Hematopoietic multipotent progenitor cell treated with erythropoietin and hydrocortisone succinate and interleukin-3 and kit ligand, for 4 days (in vitro differentiated cells): ENCODE measurements around the gene PAQR7.

ENCODE experiments used
- DNase-seq: peaks from one replicate; pipeline ENCODE4 v3.0.0-alpha.2; 2015

Gene PAQR7

DNA sequence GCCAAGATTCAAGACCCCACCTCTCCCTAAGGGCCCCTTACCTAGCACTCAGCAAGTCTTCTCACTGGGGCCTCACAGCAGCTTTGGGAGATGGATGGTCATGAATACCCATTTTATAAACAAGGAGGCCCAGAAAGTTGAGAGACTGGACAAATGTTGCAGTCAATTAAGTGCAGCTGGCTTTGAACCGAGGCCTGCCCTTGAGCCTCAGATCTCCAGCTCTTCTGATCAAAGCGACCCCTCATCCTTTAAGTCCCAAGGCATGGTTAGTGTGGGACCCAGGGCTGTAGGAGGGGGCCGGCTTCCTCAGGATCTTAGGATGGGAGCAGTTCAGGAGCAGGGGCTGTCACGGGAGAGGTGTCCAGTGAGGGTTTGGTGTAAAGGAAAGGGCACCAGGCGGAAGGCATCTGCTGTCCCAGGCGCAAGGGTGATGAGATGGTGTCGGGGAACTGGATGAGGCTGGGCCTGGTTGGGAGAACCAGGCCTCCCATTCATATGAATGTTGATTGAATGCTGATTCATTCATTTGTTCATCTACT, 60.9 kb downstream of the PAQR7 start:
- no peak for DNase-seq

DNA sequence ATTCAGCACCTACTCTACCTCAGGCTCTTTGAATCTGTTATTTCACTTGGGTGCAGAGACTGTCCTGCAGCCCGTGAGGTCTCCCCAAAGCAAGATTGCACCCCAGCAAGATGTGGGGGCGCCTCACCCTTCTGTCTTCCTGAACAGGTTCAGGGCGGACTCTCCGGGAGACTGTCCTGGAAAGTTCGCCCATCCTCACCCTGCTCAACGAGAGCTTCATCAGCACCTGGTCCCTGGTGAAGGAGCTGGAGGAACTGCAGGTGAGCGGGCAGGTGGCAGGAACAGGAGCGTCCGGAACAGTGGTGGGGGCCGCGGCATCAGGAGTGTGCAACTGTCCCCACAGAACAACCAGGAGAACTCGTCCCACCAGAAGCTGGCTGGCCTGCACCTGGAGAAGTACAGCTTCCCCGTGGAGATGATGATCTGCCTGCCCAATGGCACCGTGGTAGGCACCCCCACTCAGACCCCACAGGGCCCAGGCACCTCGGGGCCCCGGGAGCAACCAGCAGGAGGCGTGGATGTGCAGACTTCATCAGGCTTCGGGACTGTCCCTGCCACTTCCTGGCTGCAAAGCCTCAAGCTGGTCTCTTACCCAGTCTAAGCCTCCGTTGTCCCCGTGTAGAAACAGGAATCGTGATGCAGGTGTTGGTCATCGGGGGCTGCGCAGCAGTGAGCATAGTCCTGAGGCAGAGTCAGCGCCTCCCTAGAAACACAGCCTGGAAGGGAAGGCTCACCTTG, 61.6 kb downstream of the PAQR7 start:
- DNase-seq: no peak

DNA sequence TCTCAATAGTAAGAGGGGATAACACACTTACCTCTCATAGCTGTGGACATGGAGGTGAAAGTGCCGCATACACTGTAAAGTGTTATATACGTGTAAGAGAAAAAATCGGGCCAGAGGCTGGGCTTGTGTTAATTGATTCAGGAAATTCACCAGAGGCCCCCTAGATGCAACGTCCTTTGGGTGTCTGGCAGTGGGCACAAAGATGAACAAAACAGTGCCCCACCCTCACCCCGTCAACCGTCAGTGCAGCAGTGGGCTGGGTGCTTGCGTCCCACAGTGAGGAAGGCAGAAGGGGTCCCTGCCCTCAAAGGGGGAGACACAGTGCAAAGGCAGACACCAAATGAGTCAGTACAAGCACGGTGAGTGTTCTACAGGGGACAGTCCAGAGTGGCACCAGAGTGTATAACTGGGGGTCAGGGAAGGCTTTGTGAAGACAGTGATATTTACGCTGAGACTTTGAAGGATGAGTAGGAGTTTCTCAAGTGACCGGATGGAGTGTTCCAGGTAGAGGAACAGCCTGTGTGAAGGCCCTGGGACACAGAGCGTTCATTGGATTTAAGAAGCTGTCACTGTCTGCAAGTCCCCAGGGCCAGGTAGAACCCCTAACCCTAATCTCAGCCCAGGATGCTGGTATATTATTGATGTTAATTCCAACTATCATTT, 62.3 kb downstream of the PAQR7 start:
- DNase-seq: no peak
